Right lobe of liver (tissue), 6 donors: ENCODE data around the gene LETM1. TPM values are rescaled to one million over a fixed set of nuclear protein-coding genes. Genes with fewer than 3 reads are reported as not detected.

Source experiments
- ATAC-seq, 4 donors: fragments of 200-7000 bp; cut with Tn5 transposase; one replicate each; pipeline ENCODE4 v1.9.1; 2020; ENCODE audit warnings: mild to moderate bottlenecking in 4 of 4, moderate library complexity in 4 of 4
- DNase-seq, 3 donors: peaks; one replicate each; pipeline ENCODE4 v3.0.0-alpha.2; 2020
- H3K27ac ChIP-seq, 3 donors: fragments of 200-600 bp; one replicate each; pipeline ENCODE4 v1.8.0; 2022
- H3K27me3 ChIP-seq, 2 donors: fragments of 200-600 bp; one replicate each; pipeline ENCODE4 v1.8.0; 2022
- H3K36me3 ChIP-seq, 4 donors: fragments of 200-600 bp; sonication (generic) in 1 of 4; one replicate each; pipeline versions ENCODE4 v1.5.1 to v1.8.0; 2017 to 2022; ENCODE audit warnings: control low read depth in 1 of 4
- H3K4me1 ChIP-seq, 4 donors: fragments of 200-600 bp; sonication (generic) in 1 of 4; one replicate each; pipeline versions ENCODE4 v1.5.1 to v1.8.0; 2017 to 2022; ENCODE audit warnings: control low read depth in 1 of 4
- H3K4me3 ChIP-seq, 3 donors: fragments of 200-600 bp; one replicate each; pipeline ENCODE4 v1.8.0; 2022
- H3K9me3 ChIP-seq, 4 donors: fragments of 200-600 bp; sonication (generic) in 1 of 4; one replicate each; pipeline versions ENCODE4 v1.5.1 to v1.8.0; 2017 to 2022; ENCODE audit warnings: control low read depth in 1 of 4
- POLR2A ChIP-seq: fragments of 450-650 bp; IDR thresholded peaks from one replicate; pipeline ENCODE4 v1.6.1; 2017; ENCODE audit warnings: antibody characterized with exemption, mild to moderate bottlenecking
- WGBS: methylation state at CpG from one replicate; pipeline ENCODE4 v1.1.6; 2018; ENCODE audit warnings: low coverage, low lambda C conversion rate; ENCODE audit not compliant: insufficient coverage; ENCODE audit errors: missing lambda C conversion rate; 5-methylcytosine and 5-hydroxymethylcytosine counted together
- intact Hi-C, 2 donors: fragments of 100-400 bp; cut with DNase I; formaldehyde crosslinking; loops; one replicate each; pipeline versions ENCODE4 v1.11.2 to v1.14.1; 2022
- total RNA-seq, 6 experiments: library from RNA; depleted of rRNA in 2 of 6; stranded (reverse); fragments of >200 nt in 2 of 6; fragmentation: NEBNext Ultra II Directional in 3 of 6; extraction: Animal tissue kit (Norgen Biotek cat#: 25700) in 3 of 6; gene quantifications; one replicate each; pipeline versions ENCODE4 v1.1.0 to v1.2.4, GENCODE V29; 2016 to 2023
- TF ChIP-seq, protein P1 (sequence below), 4 donors: fragments of 200-600 bp in 3 of 4; fragments of 450-650 bp in 1 of 4; IDR thresholded peaks; one replicate each; pipeline versions ENCODE4 v1.5.1 to v1.8.0; 2016 to 2022; ENCODE audit warnings: antibody characterized with exemption in 4 of 4, mild to moderate bottlenecking in 2 of 4
- donor health status: DM: no; HTN: yes; CAD: no.
- donor health status: DM: no; HTN: no; CAD: no.
- donor health status: DM: no; HTN: no; CAD: no.
- donor health status: DM: no; HTN: yes; CAD: no.
- donor health status: DM: no; HTN: yes; CAD: no.

LETM1 gene
- total RNA-seq, 6 experiments from 2014 or later: 18.1 to 31.0 (median 25.6) TPM

DNA sequence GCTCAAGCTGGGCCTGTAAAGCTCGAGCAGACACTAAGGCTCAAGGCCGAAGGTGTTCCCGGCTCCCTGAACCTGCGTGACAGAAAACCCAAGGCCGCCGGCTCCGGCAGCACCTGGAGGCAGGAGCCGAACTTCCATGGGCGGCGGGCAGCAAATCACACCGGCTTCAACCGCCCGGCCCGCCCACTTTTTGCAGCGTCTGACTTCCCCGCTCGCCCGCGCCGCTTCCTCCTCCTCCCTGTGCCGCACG lies 14.3 kb upstream of the LETM1 start:
- Histone ChIP-seq H3K9me3 (no peaks in the 10 kb centered on the region), H3K27ac (peak overlapping the region; percentile 88 to 97 (median 97)), H3K27me3 (no peaks in the 10 kb centered on the region), H3K4me1 (peaks cover 0 to 16% (median 6%) of the 10 kb centered on the region in 4 donors), H3K4me3 (peak overlapping the region; percentile 73 to 86 (median 84)), H3K36me3 (no peaks in the 10 kb centered on the region)
- TF ChIP-seq, protein P1, sequence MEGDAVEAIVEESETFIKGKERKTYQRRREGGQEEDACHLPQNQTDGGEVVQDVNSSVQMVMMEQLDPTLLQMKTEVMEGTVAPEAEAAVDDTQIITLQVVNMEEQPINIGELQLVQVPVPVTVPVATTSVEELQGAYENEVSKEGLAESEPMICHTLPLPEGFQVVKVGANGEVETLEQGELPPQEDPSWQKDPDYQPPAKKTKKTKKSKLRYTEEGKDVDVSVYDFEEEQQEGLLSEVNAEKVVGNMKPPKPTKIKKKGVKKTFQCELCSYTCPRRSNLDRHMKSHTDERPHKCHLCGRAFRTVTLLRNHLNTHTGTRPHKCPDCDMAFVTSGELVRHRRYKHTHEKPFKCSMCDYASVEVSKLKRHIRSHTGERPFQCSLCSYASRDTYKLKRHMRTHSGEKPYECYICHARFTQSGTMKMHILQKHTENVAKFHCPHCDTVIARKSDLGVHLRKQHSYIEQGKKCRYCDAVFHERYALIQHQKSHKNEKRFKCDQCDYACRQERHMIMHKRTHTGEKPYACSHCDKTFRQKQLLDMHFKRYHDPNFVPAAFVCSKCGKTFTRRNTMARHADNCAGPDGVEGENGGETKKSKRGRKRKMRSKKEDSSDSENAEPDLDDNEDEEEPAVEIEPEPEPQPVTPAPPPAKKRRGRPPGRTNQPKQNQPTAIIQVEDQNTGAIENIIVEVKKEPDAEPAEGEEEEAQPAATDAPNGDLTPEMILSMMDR (IDR thresholded peaks at IDR 0.05): no peak
- no peak for TF ChIP-seq POLR2A
- 0% methylated on average over 5 of the region's 22 CpGs for WGBS
- peak; percentile 78 to 84 (median 82) for ATAC-seq
- intact Hi-C loops: no loop called here
- DNase-seq: peak; percentile 89 to 92 (median 90)

DNA sequence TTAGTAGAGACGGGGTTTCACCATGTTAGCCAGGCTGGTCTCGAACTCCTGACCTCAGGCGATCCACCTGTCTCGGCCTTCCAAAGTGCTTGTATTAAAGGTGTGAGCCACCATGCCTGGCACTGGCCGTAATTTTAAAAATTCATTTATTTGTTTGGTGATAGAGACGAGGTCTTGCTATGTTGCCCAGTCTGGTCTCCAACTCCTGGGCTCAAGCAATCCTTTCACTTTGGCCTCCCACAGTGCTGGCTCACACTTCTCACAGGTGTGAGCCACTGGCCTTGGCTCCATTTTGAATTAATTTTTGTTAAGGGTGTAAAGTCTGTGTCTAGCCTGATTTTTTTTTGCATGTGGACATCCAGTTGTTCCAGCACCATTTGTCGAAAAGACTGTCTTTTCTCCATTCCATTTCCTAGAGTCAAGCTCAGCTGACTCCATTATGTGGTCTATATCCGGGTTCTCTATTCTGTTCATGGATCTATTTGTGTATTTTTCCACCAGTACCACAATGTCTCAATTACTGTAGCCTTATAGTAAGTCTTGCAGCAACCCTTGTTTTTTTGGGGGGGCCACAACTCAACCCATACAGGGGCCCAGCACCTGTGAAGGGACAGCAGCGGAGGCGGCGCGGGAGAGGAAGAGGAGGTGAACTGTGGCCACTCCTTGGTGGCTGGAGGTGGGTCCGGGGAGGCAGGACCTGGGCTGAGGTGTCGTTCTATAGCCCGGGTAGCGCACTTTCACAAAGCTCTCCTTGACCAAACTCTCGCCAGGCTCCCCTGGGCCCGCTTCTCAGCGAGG lies 13.8 kb upstream of the LETM1 start:
- WGBS: 67% methylated on average over 12 of the region's 19 CpGs
- H3K36me3 ChIP-seq: no peaks in the 10 kb centered on the region
- no peaks in the 10 kb centered on the region for H3K27me3 ChIP-seq
- H3K27ac ChIP-seq: peak overlapping the region; percentile 88 to 97 (median 97)
- intact Hi-C loops: no loop called here
- DNase-seq (no peak), ATAC-seq (peak in 3 of 4 donors; percentile 4 to 30 (median 10))
- no peaks in the 10 kb centered on the region for H3K9me3 ChIP-seq
- H3K4me1 ChIP-seq: peaks cover 0 to 16% (median 6%) of the 10 kb centered on the region in 4 donors
- TF ChIP-seq, protein P1 (IDR thresholded peaks at IDR 0.05): no peak
- no peak for TF ChIP-seq POLR2A
- peak overlapping the region; percentile 73 to 86 (median 84) for H3K4me3 ChIP-seq

DNA sequence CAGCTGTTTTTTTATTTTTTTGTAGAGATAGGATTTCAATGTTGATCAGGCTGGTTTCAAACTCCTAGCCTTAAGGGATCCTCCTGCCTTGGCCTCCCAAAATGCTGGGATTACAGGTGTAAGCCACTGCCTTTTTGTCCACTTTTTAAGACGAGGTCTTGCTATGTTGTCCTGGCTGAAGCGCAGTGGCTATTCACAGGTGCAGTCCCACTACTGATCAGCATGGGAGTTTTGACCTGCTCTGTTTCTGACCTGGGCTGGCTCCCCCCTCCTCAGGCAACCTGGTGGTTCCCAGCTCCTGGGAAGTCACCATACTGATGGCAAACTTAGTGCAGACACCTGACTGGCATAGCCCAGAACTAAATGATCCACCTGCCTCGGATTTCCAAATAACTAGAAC lies 13.0 kb upstream of the LETM1 start:
- H3K27ac ChIP-seq: no peak overlapping the region

DNA sequence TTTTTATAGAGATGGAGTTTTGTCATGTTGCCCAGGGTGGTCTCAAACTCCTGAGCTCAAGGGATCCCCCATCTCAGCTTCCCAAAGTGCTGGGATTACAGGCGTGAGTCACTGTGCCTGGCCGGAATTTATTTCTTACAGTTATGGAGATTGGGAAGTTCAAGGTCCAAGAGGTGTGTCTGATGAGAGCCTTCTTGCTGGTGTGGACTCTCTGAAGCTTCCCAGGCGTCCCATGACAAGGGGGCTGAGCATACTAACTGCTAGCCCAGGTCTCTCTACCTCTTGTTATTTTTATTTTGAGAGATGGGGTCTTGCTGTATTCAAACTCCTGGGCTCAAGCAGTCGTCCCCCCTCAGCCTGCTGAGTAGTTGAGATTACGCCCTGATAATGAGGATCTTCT lies 12.3 kb upstream of the LETM1 start:
- H3K4me3 ChIP-seq: no peak overlapping the region
- H3K9me3 ChIP-seq: no peaks in the 10 kb centered on the region
- WGBS: 32% methylated on average over 5 of the region's 5 CpGs
- peaks cover 0 to 7% (median 2%) of the 10 kb centered on the region in 4 donors for H3K4me1 ChIP-seq
- H3K27ac ChIP-seq: no peak overlapping the region
- intact Hi-C loops: no loop called here
- DNase-seq: no peak
- no peaks in the 10 kb centered on the region for H3K27me3 ChIP-seq
- TF ChIP-seq POLR2A: no peak
- TF ChIP-seq, protein P1 (IDR thresholded peaks at IDR 0.05): no peak
- no peaks in the 10 kb centered on the region for H3K36me3 ChIP-seq
- no peak for ATAC-seq

More for the DNA sequence above, 13.0 kb upstream of the LETM1 start:
- ATAC-seq (no peak), DNase-seq (no peak)
- Histone ChIP-seq H3K36me3 (no peaks in the 10 kb centered on the region), H3K9me3 (no peaks in the 10 kb centered on the region), H3K4me3 (no peak overlapping the region), H3K27me3 (no peaks in the 10 kb centered on the region), H3K4me1 (peaks cover 0 to 13% (median 5%) of the 10 kb centered on the region in 4 donors)
- TF ChIP-seq, protein P1 (IDR thresholded peaks at IDR 0.05): no peak
- TF ChIP-seq POLR2A: no peak
- intact Hi-C loops: no loop called here
- 100% methylated on average over 2 of the region's 3 CpGs for WGBS
